Lower leg skin (tissue), 3 donors: ENCODE data around the gene GALT.

Source experiments
- POLR2A ChIP-seq, 2 donors: fragments of 450-650 bp; IDR thresholded peaks; one replicate each; pipeline ENCODE4 v1.6.1; 2016 to 2017; ENCODE audit warnings: antibody characterized with exemption in 2 of 2, mild to moderate bottlenecking in 1 of 2, moderate library complexity in 1 of 2
- TF ChIP-seq, protein P1 (sequence below), 3 donors: fragments of 450-650 bp; IDR thresholded peaks; one replicate each; pipeline ENCODE4 v1.5.1; 2016; ENCODE audit warnings: antibody characterized with exemption in 3 of 3, mild to moderate bottlenecking in 3 of 3, moderate library complexity in 2 of 3

DNA sequence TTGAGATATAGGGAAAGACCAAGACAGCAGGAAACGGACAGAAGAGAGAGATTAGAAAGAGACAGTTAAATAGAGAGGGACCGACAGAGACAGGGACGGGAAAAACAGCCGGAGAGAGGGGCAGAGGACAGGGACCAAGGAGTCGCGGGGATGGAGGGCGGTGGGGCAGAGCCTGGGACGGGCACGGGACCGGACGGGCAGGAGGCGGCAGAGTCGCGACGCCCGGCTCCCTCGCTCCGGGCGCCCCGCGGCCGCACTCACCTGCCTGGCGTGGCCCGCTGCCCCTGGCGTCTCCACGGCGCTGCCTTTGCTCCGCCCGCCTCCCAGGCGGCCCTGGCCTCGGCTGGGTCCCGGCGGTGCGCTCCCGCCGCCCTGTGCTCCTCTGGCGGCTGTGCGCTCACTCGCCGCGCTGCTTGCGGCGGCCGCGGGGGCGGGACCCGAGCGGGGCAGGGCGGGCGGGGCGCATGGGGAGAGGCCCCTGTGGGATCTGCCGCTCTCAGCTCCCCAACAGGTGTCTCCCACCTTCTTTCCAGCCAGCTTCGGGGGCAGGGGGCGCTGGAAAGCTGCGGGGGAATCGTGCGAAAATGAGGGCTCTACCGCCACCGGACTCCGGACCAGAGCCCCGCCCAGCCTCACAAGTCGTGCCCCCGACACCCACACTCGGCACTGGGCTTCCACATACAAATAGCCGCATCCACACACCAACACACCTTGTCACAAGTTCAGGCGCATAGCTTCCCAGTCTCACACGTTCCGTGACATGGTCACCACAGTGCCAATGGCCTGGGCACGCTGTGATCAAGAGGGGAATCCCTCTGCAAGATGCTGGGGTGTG, 17.6 kb upstream of the GALT start, which contains the start of gene ARID3C:
- TF ChIP-seq, protein P1, sequence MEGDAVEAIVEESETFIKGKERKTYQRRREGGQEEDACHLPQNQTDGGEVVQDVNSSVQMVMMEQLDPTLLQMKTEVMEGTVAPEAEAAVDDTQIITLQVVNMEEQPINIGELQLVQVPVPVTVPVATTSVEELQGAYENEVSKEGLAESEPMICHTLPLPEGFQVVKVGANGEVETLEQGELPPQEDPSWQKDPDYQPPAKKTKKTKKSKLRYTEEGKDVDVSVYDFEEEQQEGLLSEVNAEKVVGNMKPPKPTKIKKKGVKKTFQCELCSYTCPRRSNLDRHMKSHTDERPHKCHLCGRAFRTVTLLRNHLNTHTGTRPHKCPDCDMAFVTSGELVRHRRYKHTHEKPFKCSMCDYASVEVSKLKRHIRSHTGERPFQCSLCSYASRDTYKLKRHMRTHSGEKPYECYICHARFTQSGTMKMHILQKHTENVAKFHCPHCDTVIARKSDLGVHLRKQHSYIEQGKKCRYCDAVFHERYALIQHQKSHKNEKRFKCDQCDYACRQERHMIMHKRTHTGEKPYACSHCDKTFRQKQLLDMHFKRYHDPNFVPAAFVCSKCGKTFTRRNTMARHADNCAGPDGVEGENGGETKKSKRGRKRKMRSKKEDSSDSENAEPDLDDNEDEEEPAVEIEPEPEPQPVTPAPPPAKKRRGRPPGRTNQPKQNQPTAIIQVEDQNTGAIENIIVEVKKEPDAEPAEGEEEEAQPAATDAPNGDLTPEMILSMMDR (IDR thresholded peaks at IDR 0.05): no peak
- TF ChIP-seq POLR2A (IDR thresholded peaks at IDR 0.05): no peak
